GM18951 (cell line): ENCODE data around the gene RPS19.
A peak's percentile ranks its signal among the peaks of the same experiment; 100 is the strongest.

Experiments
- POLR2A ChIP-seq: IDR thresholded peaks from 4 replicates; pipeline ENCODE4 v1.6.1; 2011; ENCODE audit warnings: mild to moderate bottlenecking; ENCODE audit not compliant: insufficient read length, insufficient read depth; ENCODE audit errors: extremely low read depth
- in situ Hi-C: fragments of 300-500 bp; cut with MboI; formaldehyde crosslinking; loops from one replicate; pipeline ENCODE4 v1.12.0; 2022; ENCODE audit warnings: low sequenced_read_pairs, mixed read lengths, inconsistent platforms; ENCODE audit not compliant: unreplicated experiment

Gene RPS19

DNA sequence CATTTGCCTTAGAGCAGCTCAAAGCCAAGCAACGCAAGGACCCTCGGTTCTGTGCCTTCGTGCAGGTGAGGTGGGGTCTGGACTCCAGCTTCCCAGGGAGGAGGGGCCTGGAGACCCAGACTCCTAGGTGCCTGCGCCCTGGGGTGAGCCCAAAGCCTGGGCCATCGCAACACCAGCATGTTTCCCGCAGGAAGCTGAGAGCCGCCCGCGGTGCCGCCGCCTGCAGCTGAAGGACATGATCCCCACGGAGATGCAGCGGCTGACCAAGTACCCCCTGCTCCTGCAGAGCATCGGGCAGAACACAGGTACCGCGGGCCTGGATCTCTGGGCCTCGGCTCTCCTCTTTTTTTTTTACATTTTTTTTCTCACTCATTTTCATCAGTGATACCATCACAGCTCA lies 42.5 kb downstream of the RPS19 start:
- in situ Hi-C loops: no loop called here
- no peak for TF ChIP-seq POLR2A

DNA sequence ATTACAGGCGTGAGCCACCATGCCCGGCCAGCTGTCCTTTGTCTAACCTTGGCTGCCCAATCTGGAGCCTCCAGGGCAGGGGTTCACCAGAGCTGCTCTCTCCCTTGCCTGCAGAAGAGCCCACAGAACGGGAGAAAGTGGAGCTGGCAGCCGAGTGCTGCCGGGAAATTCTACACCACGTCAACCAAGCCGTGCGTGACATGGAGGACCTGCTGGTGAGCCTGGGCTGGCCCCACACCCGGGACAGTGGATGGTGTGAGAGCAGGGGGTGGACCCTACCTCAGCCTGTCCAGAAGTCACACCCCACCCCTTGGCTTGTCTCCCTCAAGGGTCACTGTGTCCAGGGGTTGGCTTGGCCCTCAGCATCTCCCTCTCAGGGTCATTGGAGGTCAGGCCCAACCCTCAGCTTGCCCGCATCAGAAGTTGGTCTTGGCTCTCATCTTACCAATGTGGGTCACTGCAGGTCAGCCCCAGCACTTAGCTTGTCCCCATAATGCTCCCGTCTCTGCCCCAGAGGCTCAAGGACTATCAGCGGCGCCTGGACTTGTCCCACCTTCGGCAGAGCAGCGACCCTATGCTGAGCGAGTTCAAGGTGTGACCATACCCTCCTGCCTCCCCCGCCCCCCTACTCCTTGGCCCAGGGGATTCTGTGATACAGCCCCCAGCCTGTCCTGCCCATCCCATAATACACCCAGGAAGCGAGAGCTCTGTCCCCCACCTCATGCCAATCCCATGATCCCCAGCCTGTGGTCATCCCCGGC lies 43.3 kb downstream of the RPS19 start:
- TF ChIP-seq POLR2A: no peak
- in situ Hi-C loops: no loop called here

DNA sequence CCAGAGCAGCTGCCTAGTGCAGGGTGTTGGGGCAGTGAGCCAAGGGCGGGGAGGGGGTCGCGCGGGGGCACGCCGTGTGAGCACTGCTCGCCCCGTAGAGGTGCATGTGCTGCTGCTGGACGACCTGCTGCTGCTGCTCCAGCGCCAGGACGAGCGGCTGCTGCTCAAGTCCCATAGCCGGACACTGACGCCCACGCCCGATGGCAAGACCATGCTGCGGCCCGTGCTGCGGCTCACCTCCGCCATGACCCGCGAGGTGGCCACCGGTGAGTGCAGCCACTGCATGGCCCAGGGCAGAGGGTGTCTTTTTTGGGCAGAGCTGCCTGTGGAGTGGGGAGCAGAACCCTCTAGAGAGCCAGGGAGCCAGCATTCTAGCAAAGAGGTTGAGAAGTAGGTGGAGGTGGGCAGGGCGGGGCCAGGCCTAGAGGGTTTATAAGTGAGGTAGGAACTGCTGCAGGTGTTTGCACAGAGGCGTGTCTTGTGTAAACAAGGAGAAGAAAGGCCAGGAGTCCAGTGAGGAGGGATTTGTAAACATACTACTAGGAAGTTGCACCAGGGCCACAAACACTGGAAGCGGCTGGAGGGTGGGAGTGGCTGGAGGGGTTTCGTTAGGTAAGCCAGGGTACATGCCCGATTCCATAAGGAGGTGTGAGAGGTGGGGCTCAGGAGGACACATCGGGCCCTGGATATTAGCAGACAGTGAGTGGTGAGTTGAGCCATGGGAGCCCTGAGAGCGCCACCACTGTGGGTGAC lies 44.2 kb downstream of the RPS19 start:
- in situ Hi-C loops: no loop called here
- no peak for TF ChIP-seq POLR2A

DNA sequence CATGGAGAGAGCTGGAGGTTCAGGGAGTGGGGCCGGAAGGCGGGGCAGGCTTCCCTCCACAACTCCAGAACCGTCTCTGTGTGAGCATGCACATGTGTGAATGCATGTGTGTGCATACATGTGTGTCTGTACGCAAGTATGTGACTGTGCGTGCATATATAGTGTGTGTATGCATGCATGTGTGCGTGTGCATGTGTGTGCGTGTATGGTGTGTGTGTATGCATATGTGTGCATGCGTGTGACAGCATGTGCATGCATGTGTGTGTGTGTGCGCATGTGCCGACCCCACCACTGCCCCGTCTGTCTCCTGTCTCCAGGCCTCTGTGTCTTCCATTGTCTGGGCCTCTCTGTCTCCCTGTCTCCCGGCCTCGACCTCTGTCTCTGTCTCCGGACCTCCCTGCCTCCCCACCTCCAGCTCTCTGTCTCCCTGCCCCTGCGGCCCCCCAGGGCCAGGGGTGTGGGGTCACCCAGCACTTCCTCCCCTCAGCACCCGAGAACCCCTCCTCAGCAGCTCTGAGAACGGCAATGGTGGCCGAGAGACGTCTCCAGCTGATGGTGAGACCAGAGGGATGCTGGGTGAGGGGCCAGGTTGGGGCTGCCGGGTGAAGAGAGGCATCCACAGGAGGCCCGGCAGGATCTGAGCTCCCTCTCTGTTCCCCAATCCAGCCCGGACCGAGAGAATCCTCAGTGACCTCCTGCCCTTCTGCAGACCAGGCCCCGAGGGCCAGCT lies 45.4 kb downstream of the RPS19 start:
- in situ Hi-C loops: no loop called here

DNA sequence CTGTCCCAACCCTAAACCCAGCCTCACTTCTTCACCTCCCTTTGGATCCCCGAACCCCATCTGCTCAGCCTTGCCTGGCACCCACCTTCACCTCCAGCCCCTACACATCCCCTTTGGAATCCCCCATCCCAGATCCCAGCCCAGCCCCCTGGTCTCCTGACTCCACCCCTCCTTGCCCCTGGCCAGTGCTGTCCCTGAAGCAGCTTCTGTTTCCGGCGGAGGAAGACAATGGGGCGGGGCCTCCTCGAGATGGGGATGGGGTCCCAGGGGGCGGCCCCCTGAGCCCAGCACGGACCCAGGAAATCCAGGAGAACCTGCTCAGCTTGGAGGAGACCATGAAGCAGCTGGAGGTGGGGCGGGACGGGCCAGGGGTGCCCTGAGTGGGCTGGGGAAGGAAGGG lies 46.2 kb downstream of the RPS19 start:
- TF ChIP-seq POLR2A: peak; percentile 9
- in situ Hi-C loops: no loop called here

More for the DNA sequence above, 45.4 kb downstream of the RPS19 start:
- no peak for TF ChIP-seq POLR2A

DNA sequence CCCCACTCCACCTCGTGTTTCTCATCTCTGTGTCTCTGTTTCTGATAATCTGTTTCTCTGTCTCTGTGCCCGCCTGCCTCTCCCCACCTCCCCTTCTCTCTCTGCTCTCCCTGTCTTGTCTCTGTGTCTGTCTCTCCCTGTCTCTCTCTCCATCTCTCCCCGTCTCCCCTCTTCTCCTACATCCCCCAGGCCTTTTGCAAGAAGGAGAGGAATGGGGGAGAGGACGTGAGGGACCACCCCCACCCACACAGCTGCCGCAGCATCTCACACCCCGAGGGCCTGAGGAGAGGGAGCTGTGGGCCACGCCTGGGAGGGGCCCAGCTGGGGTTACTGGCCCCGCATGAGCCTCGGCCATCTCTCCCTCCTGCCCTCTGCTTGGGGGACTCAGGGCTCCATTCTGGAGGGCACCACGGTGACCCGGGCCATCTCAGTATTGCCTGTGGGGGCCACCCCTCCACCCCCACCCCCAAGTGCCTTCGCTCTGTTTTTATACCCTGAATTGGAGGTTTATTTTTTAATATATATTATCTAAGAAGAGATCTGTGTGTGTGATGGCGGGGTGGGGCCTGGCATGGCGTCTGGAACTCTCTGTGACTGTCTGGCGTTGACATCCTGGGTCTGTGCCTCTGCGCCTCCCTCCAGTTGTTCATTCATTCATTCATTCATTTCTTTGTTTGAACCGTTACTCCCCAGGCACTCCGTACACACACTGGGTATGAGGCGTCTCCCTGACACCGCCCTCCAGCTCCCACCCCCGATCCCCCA lies 47.0 kb downstream of the RPS19 start:
- no peak for TF ChIP-seq POLR2A

DNA sequence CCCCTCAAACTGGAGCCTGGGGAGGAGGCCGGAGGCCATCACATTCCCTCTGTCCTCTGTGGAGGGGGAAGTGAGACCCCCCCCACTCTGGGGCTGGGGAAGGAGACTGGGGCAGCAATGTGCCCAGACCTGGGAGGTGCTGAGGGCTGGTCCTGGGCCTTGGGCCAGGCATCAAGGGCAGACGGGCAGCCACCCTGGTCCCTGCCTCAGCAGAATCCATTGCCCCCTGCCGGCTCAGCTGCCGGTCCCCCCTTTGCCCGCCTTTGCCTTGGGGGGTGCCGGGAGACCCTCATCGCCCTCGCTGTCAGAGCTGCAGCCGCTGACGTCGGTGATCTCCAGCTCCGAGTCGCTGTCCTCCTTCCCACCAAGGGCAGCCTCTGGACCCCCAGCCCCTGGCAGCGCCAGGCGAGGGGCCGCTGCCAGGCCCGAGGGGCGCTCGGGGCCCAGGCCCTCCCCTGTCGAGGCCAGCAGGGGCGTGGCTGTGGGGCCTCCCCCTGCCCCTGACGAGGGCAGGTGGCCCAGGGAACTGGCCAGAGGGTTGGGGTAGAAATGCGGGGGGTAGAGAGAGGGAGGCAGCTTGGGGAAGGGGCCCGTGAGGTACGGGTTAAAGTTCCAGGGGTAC lies 48.0 kb downstream of the RPS19 start:
- no peak for TF ChIP-seq POLR2A
- in situ Hi-C loops: no loop called here

More for the DNA sequence above, 47.0 kb downstream of the RPS19 start:
- in situ Hi-C loops: no loop called here

DNA sequence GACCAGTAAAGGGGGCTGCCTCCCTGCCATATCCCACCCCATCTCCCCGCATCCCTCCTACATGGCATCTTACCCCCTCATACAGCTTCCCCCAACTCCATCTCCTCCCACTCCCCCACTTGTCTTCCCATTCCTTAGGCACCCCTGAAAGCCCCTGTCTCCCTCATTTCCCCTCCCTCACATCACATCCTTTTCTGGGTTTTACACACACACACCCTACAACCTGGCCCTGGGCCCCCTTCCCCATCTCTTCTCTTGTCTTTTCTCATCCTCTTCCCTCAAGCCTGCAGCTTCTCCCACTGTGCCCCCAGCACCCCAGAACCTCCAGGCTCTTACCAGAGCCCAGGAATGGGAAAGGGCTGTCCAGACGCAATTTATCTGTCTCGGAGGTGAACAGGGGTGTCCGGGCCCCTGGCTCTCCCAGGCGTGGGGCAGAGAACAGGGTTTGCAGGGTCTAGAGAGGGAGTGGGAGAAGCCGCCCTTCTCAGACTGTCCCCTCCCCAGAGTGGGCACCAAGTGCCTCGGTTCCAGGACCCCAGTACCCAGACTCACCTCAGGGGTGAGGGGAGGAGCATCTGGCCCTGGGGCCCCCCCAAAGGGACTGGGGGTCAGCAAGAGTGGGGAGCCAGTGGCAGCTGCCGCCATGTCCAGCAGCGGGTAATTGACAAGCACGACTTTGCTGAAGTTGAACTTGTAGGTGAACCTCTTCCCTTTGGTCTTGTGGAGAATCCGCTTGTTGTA lies 48.8 kb downstream of the RPS19 start:
- TF ChIP-seq POLR2A: no peak
- in situ Hi-C loops: no loop called here

DNA sequence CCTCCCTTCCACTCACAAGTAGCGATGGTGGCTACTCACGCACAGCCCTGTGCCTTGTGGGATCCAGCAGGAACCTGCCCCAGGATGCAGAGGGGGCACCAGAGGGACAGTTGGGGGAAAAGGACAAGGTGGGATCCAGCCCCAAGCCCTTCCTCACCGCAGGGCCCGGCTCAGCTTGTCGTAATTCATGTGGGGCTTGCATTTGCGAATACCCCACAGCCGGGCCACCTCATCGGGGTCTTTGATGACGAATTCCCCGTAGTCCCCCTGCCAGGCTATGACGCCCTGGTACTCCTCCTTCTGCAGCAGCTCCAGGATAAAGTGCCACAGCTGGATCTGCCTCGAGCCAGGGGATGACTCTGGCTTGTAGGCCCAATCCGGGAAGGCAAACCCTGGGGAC lies 49.7 kb downstream of the RPS19 start:
- in situ Hi-C loops: no loop called here
- no peak for TF ChIP-seq POLR2A

DNA sequence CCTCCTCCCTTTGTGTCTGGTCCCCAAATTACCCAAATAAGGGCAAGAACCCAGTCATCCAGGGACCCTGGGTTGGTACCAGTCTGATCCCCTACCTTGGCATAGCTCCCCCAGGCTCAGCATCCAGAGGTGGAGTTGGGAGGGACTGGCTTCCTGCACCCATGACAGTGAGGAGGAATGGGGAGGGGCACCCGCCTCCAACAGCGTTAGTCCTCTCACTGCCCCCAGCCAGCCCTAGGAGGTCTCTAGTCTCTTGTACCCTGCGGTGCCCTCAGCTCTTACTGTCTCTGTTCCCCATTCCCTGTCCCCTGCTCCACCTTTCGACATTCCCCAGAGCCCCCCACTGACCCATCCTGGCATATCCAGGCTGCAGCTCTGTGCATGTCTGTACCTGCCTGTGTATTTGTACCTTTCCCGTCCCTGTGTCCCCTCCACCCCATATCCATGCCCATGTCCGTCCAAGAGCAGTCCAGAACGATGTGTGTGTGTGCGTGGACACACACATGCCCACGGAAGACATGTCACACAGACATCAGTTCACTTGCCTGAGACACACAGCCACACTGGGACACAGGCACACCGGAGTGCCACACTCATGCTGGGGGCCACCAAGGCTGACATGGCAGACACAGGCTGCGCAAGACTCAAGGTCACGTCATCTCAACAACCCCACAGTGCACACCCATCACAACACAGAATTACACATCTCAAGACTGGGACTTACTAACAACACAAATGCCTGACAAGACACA lies 50.4 kb downstream of the RPS19 start:
- TF ChIP-seq POLR2A: peak; percentile 25

DNA sequence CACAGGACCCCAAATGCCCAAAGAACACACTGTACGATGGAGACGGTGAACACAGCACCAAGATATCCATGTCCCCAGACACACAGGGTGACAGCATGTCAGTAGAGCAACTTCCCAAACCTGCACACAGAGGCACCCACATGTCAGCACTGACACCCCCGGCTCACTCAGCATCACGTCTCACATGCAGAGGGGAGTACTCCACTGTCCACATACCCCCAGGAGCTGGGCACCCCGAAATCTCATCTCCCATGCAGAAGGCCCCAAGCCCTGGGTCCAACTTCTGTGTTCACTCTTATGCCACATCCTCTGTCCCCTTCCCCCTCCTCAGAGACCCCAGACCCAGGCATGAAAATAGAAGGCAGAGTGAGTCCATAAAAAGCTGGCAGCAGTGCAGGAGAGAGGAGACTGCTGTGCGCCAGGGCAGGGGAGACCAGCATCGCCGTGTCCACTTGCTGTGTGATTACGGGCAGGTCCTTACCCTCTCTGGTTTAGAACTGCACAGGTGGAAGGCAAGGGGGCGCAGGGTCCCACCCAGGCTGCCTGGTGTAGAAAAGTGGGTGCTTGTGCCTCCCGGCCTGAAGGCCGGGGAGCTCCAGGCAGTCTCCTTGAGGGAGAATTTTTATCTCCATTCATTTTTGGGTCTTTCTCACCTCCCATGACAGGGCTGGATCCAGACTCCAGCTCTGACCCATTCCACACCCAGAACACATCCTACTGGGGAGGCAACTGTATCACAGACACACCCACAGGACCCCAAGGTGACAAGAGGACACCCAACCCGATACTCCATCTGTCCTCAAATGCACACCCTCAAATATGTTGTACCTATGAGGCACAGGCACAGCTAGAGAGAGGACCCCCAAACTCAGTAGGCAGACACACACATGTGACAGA lies 51.2 kb downstream of the RPS19 start:
- TF ChIP-seq POLR2A: no peak
- in situ Hi-C loops: no loop called here

More for the DNA sequence above, 50.4 kb downstream of the RPS19 start:
- in situ Hi-C loops: no loop called here
